Fibroblast of lung (primary cell): ENCODE results near the gene TMEM132C. TPM values are rescaled to one million over a fixed set of nuclear protein-coding genes. Genes with fewer than 3 reads are reported as not detected.

Experiments
- DNase-seq, 2 donors: peaks; one replicate each; pipeline versions ENCODE4 v3.0.0 to v3.0.0-alpha.2; 2010; ENCODE audit warnings: low read depth in 2 of 2
- H2AFZ ChIP-seq: 2 replicates; pipeline ENCODE4 v1.5.1; 2012; ENCODE audit warnings: low read length, control low read depth, inconsistent platforms
- H3K27ac ChIP-seq: 2 replicates; pipeline ENCODE4 v1.5.1; 2011; ENCODE audit warnings: low read length, control low read depth; ENCODE audit not compliant: insufficient read depth
- H3K27me3 ChIP-seq: 2 replicates; pipeline ENCODE4 v1.5.1; 2011; ENCODE audit warnings: mild to moderate bottlenecking, low read length; ENCODE audit not compliant: control insufficient read depth, insufficient read depth
- H3K36me3 ChIP-seq: 2 replicates; pipeline ENCODE4 v1.5.1; 2011; ENCODE audit warnings: low read length; ENCODE audit not compliant: control insufficient read depth, insufficient read depth
- H3K4me1 ChIP-seq: 2 replicates; pipeline ENCODE4 v1.5.1; 2011; ENCODE audit warnings: low read length; ENCODE audit not compliant: control insufficient read depth, insufficient read depth; ENCODE audit errors: extremely low read depth
- H3K4me2 ChIP-seq: 2 replicates; pipeline ENCODE4 v1.5.1; 2011; ENCODE audit warnings: low read length, control low read depth; ENCODE audit not compliant: insufficient read depth; ENCODE audit errors: extremely low read depth
- H3K4me3 ChIP-seq, 4 experiments: fragments of 200-600 bp in 1 of 4; sonication (generic) in 1 of 4; replicated peaks in 1 of 4; 2 replicates each; pipeline ENCODE4 v1.5.1; 2011 to 2016; ENCODE audit warnings: low read length in 4 of 4, low read depth in 3 of 4, mild to moderate bottlenecking in 3 of 4, control low read depth in 2 of 4, inconsistent platforms in 1 of 4, mixed read lengths in 1 of 4; ENCODE audit not compliant: insufficient read depth in 1 of 4; ENCODE audit errors: control extremely low read depth in 1 of 4
- H3K79me2 ChIP-seq: 2 replicates; pipeline ENCODE4 v1.5.1; 2012; ENCODE audit warnings: mild to moderate bottlenecking, low read length, inconsistent platforms; ENCODE audit not compliant: control insufficient read depth, insufficient read depth
- H3K9ac ChIP-seq: 2 replicates; pipeline ENCODE4 v1.5.1; 2011; ENCODE audit warnings: mild to moderate bottlenecking, low read length, control low read depth; ENCODE audit not compliant: insufficient read depth
- H3K9me3 ChIP-seq: 2 replicates; pipeline ENCODE4 v1.5.1; 2012; ENCODE audit warnings: low read depth, low read length; ENCODE audit not compliant: control insufficient read depth, insufficient read depth
- H4K20me1 ChIP-seq: 2 replicates; pipeline ENCODE4 v1.5.1; 2011; ENCODE audit warnings: low read length; ENCODE audit not compliant: control insufficient read depth, insufficient read depth; ENCODE audit errors: extremely low read depth
- CTCF ChIP-seq, 2 donors: IDR thresholded peaks in 1 of 2; conservative IDR thresholded peaks in 1 of 2; 1 replicate in 1 of 2; 2 replicates in 1 of 2; pipeline ENCODE4 v1.5.1; 2011 to 2012; ENCODE audit warnings: low read length in 2 of 2, control low read depth in 1 of 2, inconsistent platforms in 1 of 2, low read depth in 1 of 2, mild to moderate bottlenecking in 1 of 2
- EZH2 ChIP-seq: IDR thresholded peaks from 2 replicates; pipeline ENCODE4 v1.5.1; 2012; ENCODE audit warnings: low read length, control low read depth, mild to moderate bottlenecking; ENCODE audit errors: missing control alignments
- polyA plus RNA-seq, 2 donors: library from polyadenylated mRNA; depleted of rRNA in 1 of 2; stranded (reverse) in 1 of 2; unstranded in 1 of 2; fragments of >200 nt; gene quantifications; 2 replicates each; pipeline ENCODE4 v1.2.1, GENCODE V29; 2011 to 2012; ENCODE audit warnings: missing spikeins in 1 of 2
- total RNA-seq: library from RNA; depleted of rRNA; stranded (reverse); fragments of >200 nt; gene quantifications from 2 replicates; pipeline ENCODE4 v1.2.1, GENCODE V29; 2014

Gene TMEM132C
- total and polyA plus RNA-seq, 2 donors (not counting 1 experiment from before 2014, with no cell fraction given): not detected

- TF ChIP-seq CTCF (conservative IDR thresholded peaks at IDR 0.05 in 1 of 2, IDR thresholded peaks at IDR 0.05 in 1 of 2; ENCODE audit: low read depth in 1 of 2, low read length in 2 of 2) (no peak), EZH2 (no peak)
- Histone ChIP-seq H3K9me3 (no peaks in the 10 kb centered on the region), H3K9ac (no peak overlapping the region), H3K27ac (no peak overlapping the region), H3K4me1 (no peaks in the 10 kb centered on the region), H3K79me2 (no peaks in the 10 kb centered on the region), H3K4me2 (no peak overlapping the region), H4K20me1 (no peaks in the 10 kb centered on the region), H3K4me3 (no peak overlapping the region), H3K27me3 (no peaks in the 10 kb centered on the region), H3K36me3 (no peaks in the 10 kb centered on the region), H2AFZ (no peak overlapping the region)
- no peak for DNase-seq
Observed at GRCh38 chr12:128753438-128753837, 486.5 kb downstream of the TMEM132C start.

GRCh38 chr12:128754275-128754674 lies 487.3 kb downstream of the TMEM132C start:
- no peaks in the 10 kb centered on the region for H3K27me3 ChIP-seq
- H2AFZ ChIP-seq: no peak overlapping the region
- no peaks in the 10 kb centered on the region for H3K79me2 ChIP-seq
- H3K9ac ChIP-seq: no peak overlapping the region
- DNase-seq: no peak
- H3K4me3 ChIP-seq: no peak overlapping the region
- no peaks in the 10 kb centered on the region for H4K20me1 ChIP-seq
- H3K4me1 ChIP-seq: no peaks in the 10 kb centered on the region
- H3K36me3 ChIP-seq: no peaks in the 10 kb centered on the region
- TF ChIP-seq EZH2 (no peak), CTCF (conservative IDR thresholded peaks at IDR 0.05 in 1 of 2, IDR thresholded peaks at IDR 0.05 in 1 of 2; ENCODE audit: low read depth in 1 of 2, low read length in 2 of 2) (no peak)
- H3K27ac ChIP-seq: no peak overlapping the region
- no peaks in the 10 kb centered on the region for H3K9me3 ChIP-seq
- H3K4me2 ChIP-seq: no peak overlapping the region

GRCh38 chr12:128755566-128755965 lies 488.6 kb downstream of the TMEM132C start:
- no peak for DNase-seq
- TF ChIP-seq EZH2: no peak
- TF ChIP-seq CTCF (conservative IDR thresholded peaks at IDR 0.05 in 1 of 2, IDR thresholded peaks at IDR 0.05 in 1 of 2; ENCODE audit: low read depth in 1 of 2, low read length in 2 of 2): no peak
- Histone ChIP-seq H3K36me3 (no peaks in the 10 kb centered on the region), H3K79me2 (no peaks in the 10 kb centered on the region), H3K9ac (no peak overlapping the region), H3K9me3 (no peaks in the 10 kb centered on the region), H3K4me1 (no peaks in the 10 kb centered on the region), H3K27ac (no peak overlapping the region), H3K4me3 (no peak overlapping the region), H3K4me2 (no peak overlapping the region), H4K20me1 (no peaks in the 10 kb centered on the region), H3K27me3 (no peaks in the 10 kb centered on the region), H2AFZ (no peak overlapping the region)
